ENCODE measurements around the gene RAB11FIP3.
A peak's percentile ranks its signal among the peaks of the same experiment; 100 is the strongest.

GRCh38 chr16:401468-402348 is 23.7 kb upstream of the RAB11FIP3 start, which contains the start of gene DECR2:
- TF ChIP-seq CTCF (IDR thresholded peaks at IDR 0.05 in 8 of 11, conservative IDR thresholded peaks at IDR 0.05 in 3 of 11): peak in 10 of 11 experiments; percentile 17 to 68 (median 53)
- TF ChIP-seq POLR2A (IDR thresholded peaks at IDR 0.05): peak in 2 of 3 donors; percentile 53 to 66
- TF ChIP-seq POLR2AphosphoS5 (IDR thresholded peaks at IDR 0.05): peak; percentile 95 to 96 (median 96)

Data from spleen (tissue), 7 donors.